ENCODE results near the gene DCLRE1B.

DNA sequence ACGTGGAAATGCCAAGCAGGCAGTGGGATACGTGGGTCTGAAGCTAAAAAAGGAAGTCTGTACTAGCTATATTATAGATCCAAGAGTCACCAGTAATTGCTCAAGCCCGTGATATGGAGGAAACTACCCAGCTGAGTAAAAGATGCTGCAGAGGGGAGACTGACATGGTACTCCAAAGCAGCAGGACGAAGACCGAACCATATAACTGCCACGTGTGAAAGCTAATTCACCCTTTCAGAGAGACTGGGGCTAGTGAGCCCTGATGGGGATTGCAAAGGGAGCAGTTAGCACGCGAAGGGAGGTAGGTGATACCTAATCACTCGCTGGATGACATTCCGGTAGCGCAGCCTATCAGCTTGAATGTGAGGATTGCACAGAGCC, 843 bp upstream of the DCLRE1B start:
- TF ChIP-seq YY1 (IDR thresholded peaks at IDR 0.05; ENCODE audit: insufficient read depth, insufficient read length): no peak
- TF ChIP-seq SUZ12 (IDR thresholded peaks at IDR 0.05; ENCODE audit: extremely low read depth, insufficient read depth, insufficient read length): no peak

All from NT2/D1 (cell line).